NK-92 treated with Interleukin-12 subunit alpha and Interleukin-12 subunit beta, amount 100 ng/mL, for 24 hours (cell line): ENCODE results near the gene ONECUT2.
"Not testable (repeated sequence)": the region's sequence is repeated elsewhere in the genome, so short reads cannot be mapped to it uniquely, and the experiment has no call there.

ENCODE experiments used
- DNase-seq: peaks from one replicate; lab custom pipeline; 2025; lab: John Stamatoyannopoulos, UW

The ONECUT2 gene

DNA sequence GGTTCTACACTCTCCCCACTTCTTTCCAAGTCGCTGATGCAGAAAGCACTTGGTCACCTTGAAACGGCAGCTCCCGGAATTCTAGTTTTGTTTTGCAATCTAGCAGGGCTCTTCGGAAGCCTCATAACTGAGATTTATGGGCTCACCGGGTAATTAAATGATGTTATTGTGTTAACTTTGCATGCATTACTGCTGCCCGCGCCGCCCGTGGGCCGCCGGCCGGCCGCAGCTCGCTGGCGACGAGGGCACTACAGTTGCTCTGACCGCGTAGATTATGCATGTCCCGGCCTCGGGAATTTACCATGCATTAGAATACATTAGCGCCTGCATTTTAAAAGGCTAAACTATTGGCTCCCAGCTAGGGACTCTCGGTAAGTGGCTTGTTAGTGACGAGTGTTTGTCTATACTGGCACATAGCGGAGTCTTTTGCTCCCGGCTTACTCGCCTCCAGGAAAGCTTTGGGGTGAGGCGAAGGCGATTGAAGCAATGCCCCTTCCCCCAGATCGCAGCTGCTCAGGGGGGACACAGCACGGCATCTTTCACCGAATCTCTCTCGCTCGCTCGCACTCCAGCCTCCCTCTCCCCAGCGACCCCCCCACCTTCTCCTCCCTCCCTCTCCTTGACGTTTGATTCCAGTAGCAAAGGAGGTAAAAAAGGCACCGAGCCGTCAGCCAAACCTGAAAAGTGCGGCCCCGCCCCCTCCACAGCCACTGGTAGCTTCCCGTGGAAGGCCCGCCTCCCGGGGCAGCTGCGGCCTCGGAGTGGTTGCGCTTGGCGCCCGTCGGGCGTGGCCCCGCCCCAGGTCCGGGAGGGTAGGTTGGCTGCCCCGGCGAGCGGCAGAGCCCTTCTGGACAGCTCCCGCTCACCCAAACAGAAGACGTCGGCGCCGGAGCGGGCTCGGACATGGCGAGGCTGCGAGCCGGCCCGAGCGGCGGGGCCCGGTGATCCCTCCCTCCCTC lies at the start of gene ONECUT2:
ONECUT2 (plus strand) TSS at position 839 of the 959 bp plus-strand sequence. CDS start 343 bp downstream, outside the sequence.
- no peak for DNase-seq

DNA sequence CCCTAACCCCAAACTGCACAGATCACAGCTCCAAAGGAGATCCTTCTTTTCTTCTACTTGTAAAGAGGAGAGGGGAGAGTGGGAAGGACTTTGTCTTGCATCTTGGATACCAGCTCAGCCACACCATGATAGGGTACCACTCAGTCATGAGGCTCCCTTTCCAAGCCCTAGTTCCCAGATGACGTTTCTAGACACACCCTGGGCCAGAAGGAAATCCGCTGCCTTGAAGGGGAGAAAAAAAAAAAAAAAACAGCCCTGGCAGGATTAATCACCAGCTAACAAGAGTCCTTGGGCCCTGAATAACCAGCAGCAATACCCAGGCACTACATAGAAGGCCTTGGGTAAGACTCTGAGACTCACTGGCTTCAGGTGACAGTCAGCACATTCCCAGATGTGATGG lies 45.9 kb upstream of the ONECUT2 start:
- DNase-seq, result no peak

DNA sequence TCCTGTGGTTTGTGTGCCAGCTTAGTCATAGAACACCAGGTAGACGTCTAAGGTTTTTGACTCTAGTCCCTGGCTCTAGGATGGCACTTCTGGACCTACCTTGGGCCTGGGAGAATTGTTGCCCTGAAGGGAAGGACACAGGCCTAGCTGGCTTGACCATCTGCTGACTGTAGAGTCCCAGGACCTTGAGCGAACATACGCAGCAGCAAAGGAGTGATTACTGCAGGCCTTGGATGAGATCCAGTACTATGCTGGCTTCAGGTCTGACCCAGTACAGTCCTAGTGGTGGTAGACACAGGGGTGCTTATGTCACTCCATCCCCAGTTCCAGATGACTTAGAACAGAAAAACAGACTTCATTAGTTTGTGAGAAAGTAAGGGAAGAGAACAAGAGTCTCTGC lies 45.1 kb upstream of the ONECUT2 start:
- no peak for DNase-seq

DNA sequence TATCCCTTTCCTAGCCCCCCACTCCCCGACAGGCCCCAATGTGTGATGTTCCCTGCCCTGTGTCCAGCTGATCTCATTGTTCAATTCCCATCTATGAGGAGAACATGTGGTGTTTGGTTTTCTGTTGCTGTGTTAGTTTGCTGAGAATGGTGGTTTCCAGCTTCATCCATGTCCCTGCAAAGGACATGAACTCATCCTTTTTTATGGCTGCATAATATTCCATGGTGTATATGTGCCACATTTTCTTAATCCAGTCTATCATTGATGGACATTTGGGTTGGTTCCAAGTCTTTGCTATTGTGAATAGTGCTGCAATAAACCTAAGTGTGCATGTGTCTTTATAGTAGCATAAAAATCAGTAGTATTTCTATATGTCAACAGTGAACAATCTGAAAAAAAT lies 40.4 kb upstream of the ONECUT2 start:
- DNase-seq, result not testable (repeated sequence)

DNA sequence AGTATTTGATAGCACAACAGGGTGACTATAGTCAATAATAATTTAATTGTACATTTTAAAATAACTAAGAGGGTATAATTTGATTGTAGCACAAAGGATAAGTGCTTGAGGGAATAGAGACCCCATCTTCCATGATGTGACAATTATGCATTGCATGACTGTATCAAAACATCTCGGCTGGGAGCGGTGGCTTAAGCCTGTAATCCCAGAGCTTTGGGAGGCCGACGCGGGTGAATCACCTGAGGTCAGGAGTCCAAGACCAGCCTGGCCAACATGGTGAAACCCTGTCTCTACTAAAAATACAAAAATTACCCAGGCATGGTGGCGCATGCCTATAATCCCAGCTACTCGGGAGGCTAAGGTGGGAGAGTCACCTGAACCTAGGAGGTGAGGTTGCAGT lies 38.3 kb upstream of the ONECUT2 start:
- not testable (repeated sequence) for DNase-seq

DNA sequence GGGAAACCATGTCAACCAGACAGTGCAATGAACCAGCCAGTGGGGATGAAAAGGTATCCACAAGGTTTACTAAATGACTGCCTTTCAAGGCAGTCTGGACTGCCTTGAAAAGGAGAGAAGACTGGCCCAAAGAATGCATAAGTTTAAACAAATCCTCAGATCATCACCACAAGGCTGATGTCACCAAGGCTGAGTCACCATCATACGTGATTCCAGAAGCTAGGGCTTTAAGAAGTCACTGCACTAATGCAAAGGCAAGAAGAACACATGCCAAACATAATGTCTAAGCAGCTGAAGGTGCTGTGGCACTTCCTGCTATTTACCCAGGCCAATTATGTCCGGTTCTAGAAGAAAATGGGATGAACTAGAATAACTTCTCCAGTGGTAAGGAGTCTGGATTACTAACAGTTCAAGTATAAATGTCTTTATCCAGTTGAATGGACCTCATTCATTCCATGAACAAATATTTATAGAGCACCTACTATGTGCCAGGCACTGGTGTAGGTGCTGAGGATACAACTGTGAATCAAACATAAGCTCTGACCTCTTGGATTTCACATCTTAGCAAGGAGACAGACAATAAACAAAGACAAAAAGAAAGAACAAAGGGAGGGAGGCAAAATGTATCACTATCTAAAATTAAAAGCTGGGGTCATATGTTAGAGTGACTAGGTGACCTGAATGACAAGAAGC lies 37.6 kb upstream of the ONECUT2 start:
- no peak for DNase-seq

DNA sequence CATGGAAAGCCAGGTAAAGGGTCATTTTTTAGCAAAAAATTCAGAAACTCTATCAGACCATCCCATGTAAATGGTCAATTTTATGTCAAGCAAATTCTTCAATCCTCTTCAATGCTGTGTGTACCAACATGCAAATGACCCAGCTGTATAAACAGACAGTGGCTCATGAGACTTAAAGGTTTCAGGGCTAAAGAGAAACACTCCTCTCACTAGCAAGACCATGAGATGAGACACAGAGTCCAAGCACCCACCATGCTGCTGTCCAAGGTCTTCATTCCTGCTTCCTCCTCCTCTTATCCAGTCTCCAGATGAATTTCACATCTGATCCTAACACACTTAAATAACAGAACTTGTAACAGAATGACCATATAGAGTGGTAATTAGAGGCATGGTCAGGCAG lies 30.8 kb upstream of the ONECUT2 start:
- DNase-seq, result no peak

DNA sequence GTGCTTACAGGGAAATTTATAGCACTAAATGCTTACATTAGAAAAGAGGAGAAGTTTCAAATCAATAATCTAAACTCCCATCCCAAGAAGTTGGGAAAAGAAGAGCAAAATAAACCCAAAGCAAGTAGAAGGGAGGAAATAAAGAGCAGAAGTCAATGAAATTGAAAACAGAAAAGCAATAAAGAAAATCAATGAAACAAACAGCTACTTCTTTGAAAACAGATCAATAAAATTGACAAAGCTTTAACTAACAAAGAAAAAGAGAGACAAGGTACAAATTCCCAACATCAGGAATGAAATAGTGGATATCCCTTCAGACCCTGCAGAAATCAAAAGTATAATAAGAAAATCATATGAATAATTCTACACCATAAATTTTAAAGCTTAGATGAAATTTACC lies 25.5 kb upstream of the ONECUT2 start:
- no peak for DNase-seq

DNA sequence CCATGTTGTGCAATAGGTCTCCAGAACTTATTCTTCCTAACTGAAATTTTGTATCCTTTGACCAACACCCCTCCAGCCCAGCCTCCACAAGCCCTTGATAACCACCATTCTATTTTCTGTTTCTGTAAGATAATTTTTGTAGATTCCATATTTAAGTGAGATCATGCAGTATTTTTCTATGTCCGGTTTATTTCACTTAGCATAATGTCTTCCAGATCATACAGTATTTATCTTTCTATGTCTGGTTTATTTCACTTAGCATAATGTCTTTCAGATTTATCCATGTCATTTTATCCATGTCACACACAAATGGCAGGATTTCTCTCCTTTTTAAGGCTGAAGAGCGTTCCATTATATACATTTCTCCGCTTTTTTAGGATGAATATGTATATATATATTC lies 24.4 kb upstream of the ONECUT2 start:
- no peak for DNase-seq

DNA sequence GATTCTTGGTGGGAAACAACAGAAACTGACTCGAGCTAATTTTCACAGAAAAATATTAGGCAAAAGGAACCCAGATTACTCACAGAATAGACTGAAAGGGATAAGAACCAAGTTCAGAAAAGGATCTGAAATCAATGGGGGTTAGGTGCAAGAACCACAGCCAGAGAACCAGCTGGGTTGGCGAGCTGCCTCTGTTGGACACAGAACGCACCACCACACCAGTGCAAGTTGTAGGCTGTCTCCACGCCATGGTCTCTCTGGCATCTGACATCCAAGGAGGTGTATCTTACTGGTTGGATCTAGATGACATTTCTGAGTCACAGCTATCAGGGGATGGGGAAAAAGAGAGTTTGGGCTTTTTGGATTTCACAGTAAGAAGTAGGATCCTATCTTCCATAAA lies 18.6 kb upstream of the ONECUT2 start:
- no peak for DNase-seq

DNA sequence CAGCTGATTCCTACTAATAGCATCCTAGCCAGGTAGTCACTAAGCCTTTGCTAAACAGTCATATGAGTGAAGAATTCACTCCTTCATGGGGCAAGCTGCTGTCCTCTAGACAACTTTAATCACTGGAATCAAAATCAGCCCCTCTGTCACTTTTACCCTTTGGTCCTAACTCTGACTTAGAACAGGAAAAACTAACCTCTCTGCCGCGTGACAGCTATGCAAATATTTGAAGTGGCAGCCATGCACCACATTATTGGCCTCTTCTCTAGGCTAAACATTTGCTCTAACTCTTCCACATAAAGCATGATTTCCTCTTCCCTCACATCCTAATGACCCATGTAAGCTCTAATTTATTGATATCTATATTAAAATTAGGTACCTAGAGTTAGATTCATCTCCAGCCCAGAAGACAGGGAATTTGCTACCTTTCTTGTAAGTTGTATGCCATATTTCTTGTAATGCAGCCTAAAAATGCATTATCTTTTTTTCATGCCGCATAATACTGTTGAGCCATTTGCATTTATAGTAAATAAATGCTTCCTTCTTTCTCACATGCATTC lies 12.8 kb upstream of the ONECUT2 start:
- no peak for DNase-seq

DNA sequence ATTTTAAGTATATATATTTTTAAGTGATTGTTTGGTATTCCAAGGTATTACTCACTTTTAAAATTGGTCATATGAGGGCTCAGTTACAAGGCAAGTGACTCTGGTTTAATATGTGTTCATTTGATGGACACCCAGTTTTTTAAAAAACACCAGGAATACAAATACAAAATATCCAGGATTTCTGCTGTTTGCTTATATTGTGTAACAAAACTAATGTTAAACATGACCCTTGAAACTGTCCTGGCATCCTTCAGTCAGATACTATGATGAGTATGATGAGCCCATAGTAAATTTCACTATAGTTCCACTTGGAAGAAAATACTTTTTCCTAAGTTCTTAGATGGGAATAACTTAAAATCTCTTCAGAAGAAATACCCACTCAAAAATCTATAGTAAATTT lies 11.4 kb upstream of the ONECUT2 start:
- DNase-seq, result no peak

DNA sequence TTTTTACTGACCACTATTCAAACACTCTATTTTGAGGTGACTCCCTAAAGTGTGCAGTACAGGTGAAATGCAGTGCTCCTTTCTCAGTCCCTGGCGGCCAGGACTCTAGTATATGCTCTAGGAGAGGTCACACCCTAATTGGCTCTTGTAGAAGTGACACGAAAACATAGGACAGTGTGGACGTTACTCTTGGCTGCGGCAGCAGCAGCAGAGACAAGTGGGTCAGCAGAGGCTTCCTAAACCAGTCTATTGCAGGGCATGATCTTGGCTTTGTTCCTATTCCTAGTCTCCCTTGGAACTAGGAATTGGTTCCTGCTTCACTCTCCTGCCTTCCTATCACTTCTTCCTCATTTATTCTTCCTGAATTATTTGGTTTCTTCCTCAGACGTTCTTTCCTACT lies 10.1 kb upstream of the ONECUT2 start:
- DNase-seq, result no peak

DNA sequence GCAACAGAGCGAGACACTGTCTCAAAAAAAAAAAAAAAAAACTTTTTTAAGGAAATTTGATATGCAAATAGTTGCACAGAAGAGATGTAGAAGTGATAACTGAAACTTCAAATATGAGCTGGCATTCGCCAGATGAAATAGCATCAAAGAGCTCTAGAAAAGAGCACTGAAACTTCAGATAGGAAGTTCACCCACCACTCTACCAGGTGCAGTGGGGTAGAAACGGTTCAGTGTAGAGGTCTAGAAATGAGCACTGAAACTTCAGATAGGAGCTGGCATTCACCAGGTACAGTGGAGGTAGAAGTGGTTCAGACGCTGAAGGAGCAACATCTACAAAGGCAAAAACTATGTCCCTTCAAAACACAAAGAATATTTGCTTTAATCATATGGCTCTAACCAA lies 9.0 kb upstream of the ONECUT2 start:
- no peak for DNase-seq

DNA sequence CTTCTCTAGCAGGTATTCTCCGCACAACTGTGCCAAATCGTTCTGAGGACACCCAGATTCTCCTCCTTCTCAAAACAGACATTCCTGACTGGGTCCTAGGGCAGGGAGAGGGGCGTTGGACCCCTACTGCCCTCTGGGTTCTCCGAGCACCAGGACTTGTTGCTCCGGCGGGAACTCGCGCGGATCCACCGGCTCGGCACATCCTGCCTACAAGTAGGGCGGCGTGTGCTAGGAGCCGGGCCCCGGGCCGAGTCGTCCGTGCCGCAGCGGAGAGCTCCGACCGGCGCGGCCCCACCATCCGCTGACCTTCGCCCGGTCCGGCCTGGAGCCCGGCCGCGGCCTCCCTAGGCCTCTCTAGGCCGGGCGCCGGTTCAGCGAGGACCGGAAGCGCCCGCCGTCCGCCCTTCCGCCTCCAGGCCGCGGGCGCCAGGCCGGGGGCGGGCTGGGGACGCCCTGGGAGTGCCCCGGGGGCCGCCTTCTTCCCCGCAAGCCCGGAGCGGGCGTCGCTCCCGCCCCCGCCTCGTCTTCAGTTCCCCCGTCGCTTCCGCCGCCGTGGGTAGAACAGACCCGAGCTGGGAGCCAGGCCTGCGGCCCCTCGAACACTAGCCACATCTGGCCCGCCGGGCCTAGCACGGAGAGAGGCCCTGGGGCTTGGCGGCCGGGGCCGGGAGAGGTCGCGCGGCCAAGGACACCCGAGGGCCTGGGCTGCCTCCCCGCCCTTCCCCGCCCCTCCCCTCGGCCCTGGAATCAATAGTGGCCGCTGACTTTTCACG lies 7.6 kb upstream of the ONECUT2 start:
- no peak for DNase-seq

DNA sequence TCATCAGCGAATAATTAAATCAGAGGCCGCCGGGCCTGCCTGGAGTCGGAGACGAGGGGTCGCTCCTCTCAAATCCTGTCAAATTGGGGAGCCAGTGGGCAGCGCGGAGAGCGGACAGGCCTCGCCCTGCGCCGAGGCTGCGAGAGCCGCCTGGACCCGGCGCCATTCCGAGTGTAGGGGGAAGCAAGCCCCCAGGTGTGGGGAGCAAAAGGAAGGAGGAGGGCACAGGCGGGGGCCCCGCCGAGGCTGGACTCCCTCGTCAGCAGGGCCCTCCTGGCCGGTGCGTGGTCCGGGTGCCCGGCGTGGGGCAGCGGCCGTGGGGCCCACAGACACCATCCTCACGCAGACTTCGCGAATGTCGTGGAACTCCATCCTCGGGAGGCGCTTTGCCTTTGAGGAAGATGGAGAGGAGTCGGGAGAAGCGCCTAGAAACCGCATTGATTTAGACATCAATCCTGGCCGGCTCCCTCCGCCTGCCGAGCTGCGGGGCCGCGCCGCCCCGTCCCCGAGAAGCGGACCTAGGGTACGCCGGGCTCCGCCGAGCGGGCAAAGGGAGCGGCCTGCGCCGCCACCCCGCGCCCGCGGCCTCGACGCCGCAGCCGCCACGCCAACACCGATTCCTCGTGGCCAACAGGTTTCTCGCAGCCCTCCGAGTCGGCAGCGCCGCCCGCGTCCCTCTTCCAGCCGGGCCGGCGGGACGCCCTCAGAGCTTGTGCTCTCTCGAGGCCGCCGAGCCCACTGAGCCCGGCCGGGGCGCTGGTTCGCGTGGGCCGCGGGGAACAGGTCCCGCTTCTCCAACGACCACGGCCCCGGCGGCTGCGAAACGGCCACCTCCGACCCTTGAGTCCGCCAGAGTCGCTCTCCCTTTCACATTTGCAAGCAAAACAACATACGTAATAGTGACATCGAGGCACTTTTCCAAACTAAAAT lies 6.7 kb upstream of the ONECUT2 start:
- DNase-seq, result no peak

DNA sequence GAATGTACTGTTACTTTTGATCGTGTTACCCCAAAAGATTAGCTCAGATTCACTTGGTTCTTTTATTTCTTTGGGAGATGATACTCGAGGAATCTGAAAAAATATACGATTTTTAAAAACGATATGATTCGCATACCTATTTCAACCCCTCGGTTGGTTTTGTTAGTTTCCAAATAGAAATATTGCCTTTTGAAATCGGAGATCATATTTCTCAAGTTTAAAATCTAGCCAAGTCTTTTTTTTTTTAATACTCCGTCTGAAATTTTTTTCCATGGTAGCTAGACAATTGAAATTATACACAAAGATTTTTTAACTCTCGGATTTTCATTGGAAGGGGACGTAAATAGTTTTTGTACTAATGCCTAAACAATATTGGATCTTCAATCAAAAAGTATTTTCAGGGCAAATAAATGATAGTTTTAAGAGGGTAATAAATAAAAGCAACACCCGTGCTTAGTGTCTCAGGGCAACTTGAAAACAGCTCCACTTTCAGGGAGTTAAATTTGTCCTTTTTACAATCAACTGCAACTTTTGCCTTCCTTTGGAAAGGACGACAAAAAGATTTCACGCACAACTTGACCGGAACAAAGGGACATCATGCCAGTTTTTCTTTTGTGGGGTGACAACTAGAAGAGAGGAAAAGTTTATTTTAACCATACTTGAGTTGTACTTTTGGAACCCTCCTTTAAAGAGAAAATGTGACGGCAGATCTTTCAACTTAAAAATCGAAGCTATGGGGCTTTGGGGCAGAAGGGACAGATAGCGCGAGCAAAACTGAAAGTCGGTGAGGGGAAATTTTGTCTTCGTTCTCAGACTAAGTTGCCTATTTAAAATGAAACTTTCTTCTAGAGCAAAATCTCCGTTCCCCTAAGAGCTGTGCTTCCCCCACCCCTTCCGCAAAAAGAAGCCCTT lies 5.8 kb upstream of the ONECUT2 start:
- DNase-seq, result no peak

DNA sequence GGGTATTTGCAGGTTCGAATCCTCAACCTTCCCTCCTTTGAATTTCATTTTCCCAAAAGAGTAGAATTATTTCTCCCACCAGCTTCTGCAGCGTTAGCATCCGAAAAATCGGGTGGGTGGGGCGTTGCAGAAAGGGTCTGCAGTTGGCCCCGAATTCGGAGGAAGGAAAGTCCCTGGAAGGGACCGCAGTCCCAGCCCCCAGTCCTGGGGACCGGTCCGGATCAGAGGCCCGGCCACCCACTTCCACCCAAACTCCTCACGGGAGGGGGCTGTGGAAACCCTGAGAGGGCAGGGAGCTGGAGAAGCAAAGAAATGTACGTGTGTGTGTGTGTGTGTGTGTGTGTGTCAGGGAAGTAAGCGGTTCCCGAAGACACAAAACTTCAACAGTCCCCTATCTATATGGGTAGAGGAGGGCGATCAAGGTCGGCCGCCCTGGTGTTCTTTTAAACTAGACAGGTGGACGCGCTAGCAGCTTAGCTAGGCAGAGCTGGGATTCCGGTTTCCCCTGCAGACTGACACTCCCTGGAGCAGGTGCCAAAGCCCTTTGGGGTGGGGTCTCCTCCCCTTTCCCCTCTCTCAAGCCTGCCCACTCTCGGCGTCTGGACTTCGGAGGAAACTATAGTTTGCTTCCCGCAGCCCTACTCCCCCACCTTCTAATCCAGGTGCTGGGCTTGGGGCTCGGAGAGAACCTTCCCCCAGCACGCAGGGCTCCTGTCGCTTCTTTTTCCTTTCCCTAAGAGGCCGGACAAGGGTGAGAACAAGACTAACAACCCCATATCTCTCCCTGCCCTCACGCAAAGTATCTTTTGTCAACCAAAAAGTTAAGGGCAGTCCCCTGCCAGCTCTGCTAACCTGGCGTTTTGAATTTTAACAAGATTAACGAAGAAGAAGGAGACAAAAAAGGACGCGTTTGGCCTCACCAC lies 4.8 kb upstream of the ONECUT2 start:
- no peak for DNase-seq

DNA sequence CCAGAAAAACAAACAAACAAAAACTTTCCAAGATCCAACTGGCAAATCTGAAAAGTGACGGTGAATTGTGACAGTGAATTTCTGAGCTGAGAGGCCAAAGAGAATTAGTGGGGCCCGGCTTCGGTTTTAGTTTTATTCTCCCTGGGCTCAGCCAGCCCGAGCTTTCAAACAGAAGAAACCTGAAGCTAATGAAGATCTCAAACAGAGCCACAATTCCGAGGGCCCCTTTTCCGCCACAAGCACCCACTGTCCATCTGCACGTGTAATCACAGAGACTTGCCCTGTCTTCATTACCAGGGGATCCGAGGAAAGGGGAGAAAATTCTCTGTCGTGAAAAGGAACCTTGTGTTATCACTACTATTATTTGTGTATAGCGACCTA lies 4.2 kb upstream of the ONECUT2 start:
- no peak for DNase-seq
